Pulmonary artery endothelial cell (primary cell): ENCODE results near the gene TIMP3. TPM values are rescaled to one million over a fixed set of nuclear protein-coding genes. Genes with fewer than 3 reads are reported as not detected.
"Not testable (repeated sequence)": the region's sequence is repeated elsewhere in the genome, so short reads cannot be mapped to it uniquely, and the experiment has no call there.

Experiments
- DNase-seq: peaks from one replicate; pipeline ENCODE4 v3.0.0-alpha.2; 2011; ENCODE audit warnings: low read depth, low spot score
- total RNA-seq: library from RNA; depleted of rRNA; stranded (reverse); fragments of >200 nt; gene quantifications from 2 replicates; pipeline ENCODE4 v1.2.3, GENCODE V29; 2014

Gene TIMP3
- total RNA-seq: 0.07 and 0.85 TPM in 2 replicates

DNA sequence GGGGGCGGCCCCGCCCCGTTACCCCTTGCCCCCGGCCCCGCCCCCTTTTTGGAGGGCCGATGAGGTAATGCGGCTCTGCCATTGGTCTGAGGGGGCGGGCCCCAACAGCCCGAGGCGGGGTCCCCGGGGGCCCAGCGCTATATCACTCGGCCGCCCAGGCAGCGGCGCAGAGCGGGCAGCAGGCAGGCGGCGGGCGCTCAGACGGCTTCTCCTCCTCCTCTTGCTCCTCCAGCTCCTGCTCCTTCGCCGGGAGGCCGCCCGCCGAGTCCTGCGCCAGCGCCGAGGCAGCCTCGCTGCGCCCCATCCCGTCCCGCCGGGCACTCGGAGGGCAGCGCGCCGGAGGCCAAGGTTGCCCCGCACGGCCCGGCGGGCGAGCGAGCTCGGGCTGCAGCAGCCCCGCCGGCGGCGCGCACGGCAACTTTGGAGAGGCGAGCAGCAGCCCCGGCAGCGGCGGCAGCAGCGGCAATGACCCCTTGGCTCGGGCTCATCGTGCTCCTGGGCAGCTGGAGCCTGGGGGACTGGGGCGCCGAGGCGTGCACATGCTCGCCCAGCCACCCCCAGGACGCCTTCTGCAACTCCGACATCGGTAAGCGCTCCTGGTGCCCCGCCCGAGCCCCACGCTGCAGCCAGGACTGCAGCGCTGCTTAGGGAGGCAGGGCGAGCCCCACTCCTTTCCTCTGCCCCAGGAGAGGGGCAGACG lies at the start of gene TIMP3:
TSS of gene TIMP3 (plus strand) at position 169 of the 700 bp plus-strand sequence. CDS start at position 466, 297 bp downstream.
- DNase-seq: no peak

DNA sequence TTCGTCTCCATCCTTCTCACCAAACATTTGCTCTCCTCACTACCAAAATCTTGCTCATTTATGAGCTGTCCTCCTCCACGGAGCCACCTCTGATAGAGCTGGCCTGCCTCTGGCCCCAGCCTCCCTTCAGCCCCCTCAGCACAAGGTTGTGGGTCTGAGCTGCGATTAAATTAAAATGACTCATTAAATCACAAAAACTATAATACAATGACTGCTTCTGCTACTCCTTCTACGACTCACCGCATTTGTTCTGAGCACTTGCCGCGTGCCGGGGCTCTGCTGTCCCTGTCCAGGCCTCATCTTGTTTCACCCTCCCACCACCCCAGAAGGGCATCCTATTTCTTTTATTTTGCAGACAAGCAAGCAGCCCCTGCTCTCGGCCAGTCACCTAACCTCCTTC lies 49.2 kb upstream of the TIMP3 start:
- DNase-seq: no peak

DNA sequence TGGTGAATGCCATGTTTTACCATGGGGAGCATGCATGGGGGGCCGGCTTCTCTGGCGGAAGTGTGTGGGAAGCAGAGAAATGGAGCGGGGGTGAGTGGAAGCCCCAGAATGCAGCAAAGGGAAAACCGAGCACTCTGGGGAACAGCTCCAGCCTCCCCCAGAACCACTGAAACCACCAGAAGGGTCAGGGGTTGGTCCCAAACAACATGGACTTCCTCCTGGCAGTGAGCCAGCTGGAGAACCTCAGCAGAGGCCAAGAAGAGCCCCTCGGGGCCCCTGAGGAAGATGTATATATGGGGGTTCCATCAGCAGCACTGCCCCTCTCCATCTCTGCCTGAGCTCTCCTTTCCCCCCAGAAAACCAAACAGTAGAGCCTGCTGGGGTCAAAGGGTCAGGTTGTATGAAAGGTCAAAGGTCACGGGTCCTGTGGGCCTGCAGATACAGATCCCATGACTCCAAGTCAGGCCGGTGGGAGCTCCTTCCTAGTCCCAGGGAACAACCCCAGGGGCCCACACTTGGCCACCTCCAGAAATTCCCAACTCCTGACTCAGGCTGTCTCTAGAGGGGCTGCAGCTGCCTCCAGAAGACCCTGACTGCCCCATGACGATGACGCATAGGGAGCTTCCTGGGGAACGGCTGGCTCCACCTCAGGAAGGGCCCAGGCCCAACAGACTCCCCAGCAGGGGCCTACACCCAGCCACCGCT lies 48.5 kb upstream of the TIMP3 start:
- no peak for DNase-seq

DNA sequence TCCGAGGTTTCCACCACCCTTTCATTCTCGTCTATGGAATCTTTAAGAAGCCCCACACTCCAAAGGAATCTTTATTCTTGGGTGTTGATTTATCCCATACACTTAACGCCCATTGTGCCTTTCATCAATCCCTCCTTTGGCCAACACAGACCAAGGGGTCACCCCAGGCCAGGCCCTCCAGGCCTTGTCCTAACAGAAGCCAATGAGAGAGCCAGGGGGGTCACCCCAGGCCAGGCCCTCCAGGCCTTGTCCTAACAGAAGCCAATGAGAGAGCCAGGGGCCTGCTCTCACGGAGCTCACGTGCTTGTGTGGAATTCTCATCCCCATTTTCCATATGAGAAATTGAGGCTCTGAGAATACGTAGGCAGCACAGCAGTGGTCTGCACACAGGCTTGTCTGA lies 47.9 kb upstream of the TIMP3 start:
- DNase-seq: no peak

DNA sequence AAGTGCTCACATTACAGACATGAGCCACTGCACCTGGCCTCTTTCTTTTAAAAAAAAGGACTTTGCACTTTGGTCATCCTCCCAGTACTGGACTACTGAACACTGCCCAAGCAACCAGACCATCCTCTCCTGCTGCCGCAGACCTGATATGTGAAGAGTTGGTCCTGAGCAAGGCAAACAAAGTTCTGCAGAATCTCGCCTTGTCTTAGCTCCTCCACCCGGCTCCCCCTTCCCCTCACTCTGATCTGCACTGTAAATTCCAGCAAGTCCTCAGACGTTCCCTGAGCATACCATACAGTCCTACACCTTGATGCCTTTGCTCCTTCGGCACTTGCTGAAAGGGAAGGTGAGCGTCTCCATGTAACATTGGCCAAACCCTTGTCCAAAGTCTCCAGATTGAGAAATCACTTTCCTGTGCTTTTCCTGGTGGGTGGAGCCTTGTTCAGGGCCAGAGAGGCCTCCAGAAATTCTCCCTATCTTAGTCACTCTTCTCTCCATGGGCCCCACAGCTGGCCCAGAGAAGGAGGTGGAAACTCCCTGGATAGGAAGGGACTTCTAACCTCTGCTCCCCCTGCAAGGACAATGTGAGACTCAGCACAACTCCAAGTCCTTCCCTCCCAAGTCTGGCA lies 47.0 kb upstream of the TIMP3 start:
- no peak for DNase-seq

DNA sequence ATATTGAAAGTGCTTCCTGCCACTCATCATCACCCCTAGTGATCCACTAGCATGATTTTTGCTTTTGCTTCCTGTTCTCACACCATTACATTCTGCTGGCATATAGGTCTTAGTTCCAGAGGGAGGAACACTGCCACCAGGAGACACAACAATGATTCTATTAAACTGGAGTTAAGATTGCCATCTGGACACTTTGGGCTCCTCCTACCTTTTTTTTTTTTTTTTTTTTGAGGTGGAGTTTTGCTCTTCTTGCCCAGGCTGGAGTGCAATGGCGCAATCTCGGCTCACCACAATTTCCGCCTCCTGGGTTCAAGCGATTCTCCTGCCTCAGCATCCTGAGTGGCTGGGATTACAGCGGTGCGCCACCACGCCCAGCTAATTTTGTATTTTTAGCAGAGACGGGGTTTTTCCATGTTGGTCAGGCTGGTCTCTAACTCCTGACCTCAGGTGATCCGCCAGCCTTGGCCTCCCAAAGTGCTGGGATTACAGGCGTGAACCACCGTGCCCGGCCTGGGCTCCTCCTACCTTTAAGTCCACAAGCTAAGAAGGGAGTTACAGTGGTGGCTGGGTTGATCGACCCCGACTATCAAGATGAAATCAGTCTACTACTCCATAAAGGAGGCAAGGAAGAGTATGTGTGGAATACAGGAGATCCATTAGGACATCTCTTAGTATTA lies 44.3 kb upstream of the TIMP3 start:
- DNase-seq: not testable (repeated sequence)

DNA sequence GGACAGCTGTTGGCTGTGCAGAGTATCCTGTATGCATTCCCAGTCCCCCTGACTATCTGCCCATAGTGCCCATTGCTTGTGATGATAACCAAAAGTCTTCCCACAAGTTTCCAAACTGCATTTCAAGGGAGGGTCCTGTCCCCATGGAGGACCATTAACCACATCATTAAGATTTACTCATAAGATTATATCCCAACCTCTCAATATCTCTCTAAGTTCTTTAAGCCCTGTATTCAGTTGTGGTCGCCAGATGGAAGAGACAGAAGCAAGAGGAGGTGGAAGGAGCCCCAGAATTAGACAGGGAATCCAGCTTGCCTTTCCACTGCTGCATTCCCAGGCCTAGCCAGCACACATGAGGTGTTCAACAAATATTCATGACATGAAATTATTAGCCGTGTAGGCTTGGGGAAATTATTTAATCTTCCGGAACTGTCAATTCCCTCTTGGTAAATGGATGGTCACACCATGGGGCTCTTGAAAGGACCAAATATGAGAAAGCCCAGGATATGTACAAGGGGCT lies 42.6 kb upstream of the TIMP3 start:
- no peak for DNase-seq

DNA sequence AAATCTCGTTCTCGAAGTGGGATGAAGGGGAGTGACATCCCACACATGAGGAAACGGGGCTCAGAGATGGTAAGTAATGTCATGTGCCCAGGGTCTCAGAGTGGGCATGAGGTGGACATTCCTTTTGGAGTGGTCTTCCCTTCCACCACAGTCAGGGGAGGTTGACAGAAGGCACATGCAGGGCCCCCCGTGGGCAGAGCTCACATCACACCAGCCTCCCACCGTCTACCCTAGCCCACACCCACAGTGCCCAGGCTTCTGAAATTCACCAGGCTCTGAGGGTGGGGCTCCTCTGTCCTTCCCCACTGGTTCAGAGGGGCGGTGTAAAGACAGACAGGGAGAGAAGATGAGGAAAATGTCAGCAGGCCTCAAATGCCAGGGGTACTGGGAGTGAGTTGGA lies 41.1 kb upstream of the TIMP3 start:
- no peak for DNase-seq

DNA sequence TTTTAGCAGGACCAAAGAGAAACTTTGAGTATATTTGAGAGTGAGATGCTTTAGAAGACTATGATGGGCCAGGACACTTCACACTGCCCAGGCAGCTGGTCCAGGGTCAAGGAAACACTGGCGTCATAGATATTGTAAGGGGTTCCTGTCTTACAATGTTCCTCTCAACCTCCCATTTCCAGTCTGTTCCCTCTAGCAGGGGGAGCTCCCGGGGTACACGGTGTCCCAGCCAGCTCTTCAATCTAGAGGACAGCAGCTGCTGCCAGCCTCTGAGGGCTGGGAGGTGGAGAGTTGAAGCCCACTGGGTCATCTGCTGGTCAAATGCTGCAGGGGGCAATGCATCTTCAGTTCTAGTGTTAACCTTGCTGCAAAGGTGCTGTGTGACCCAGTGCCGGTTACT lies 40.7 kb upstream of the TIMP3 start:
- no peak for DNase-seq

DNA sequence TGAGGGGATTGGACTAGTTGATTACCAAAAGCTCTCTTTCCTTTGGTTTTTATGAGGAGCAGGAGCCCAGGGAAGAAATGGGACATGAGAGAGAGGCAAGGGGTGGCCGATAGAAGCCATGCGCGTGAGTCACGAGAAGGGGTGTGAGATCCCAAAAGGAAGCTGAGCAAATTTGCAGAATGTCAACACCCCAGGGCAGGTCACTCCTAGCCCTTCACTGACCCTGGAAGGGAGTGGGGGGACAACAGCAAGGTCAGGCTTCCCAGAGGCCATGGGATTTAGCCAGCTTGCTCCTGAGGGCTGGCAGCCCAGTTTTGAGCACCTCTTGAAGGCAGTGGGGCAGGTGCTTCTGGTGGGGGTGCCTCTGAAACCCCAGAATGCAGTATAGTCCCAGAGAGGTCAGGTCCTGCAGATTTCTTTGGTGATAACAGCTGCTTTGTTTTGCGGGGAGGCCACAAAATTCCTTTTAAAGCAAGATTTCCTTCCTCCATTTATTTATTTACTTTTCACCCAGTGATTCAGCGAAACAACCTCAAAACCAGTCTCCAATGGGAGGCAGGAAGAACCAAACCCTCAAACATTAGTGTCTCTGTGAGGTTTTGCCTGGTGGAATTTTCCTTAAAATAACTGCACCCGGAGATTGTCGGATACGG lies 40.1 kb upstream of the TIMP3 start:
- no peak for DNase-seq

DNA sequence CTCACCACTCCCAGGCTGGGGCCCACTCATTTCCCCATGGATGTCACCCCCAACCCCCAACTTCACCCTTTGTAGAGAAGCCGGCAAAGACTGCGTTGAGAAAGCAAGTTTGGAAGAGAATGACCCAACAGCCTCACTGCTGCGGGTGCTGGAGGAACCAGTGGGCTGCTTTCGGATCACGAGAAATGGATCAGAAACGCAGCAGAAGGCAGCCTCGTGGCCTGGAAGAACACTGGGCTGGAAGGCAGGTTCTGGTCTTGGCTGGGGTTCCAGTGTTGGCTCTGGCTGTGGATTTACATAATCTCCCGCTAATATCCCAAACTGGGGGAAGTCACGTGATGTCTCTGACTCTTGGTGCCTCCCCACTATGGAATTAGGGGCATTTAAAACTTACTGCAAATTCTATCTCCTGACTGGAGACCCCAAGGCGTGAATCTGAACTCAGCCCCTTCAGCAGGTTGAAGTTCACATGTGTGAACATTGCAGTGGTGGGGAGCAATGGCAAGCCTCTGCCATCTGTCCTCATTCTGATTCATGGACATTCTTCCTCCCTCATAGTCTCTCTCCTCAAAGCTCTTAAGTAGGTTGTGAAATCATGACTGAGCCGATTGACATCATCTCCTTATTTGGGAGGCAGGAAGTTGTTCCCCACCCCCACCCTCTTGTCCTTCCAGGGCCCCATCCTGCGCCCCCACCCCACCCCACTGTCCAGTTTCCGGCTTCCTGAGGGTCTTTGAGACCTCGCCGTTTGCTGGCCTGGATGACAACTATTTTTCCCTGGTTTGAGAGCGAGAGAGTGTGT lies 37.0 kb upstream of the TIMP3 start:
- DNase-seq: no peak

DNA sequence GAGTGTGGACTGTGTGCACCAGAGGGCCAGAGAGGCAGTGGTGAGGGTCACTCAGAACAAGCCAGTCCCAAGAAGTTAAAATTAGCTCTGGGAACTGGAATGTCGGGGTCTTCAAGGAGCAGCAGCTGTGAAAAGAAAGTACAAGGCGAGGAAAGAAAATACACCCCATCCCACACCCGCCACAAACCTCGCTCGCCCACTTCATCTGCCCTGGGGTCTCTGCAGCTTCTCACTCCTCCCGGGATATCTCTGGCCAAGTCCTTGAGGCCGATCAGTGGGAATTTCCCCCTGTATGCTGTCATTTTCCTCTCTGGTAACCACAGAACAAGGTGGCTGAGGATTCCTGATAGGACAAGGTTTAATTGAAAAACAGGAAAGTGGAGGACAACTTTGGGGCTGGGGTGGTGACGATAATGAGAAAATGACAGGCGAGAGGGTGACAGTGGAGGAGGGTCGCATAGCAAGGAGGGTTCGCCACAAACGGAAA lies 36.3 kb upstream of the TIMP3 start:
- DNase-seq: no peak

DNA sequence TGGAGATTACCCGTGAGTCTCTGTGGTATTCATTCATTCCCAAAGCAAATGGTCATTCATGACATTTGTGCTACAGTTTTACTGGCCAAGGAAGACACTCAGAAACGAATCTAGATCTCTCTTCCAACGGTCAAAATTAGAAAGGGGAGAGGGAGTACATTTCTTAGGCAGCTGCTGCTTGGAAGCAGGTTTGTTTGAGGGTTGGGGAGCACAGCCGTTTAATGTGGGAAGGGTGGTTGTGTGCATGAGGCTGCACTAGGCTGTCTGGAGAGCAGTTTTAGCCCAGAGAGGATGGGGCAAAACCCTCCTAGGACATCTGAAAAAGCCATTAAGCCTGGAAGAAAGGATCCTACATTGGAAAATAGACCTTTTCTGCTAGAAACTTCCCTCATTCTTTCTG lies 29.7 kb upstream of the TIMP3 start:
- no peak for DNase-seq

DNA sequence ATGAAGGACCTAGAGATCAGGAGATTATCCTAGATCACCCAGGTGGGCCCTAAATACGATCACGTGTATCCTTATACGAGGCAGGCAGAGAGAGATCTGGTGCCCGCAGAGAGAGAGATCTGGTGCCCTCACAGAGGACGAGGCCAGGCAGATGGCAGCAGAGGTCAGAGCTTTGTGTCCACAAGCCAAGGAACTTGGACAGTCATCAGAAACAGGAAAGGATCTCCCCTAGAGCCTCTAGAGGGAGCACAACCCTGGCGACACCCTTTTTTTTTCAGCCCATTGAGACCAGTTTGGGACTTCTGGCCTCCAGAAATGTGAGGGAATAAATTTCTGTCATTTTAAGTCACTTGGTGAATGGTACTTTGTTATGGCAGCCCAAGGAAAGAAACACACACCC lies 25.5 kb upstream of the TIMP3 start:
- DNase-seq: no peak

DNA sequence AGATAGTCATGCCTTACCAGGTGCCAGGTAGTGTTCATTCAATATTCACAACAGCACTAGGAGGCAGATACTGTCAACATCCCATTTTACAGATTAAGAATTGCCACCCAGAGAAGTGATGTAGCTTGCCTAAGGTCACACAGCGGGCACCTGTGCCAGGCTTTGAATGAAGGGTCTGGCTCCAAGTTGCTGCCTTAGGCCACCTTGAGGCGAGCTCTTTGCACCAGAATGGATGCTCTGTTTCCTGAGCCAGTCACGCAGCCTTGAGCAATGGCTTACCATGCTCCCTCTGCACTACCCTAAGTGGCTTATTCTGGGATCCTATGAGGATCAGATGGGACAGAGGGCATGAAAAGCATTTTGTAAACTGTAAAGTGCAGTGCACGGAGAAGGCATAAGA lies 25.1 kb upstream of the TIMP3 start:
- DNase-seq: no peak

DNA sequence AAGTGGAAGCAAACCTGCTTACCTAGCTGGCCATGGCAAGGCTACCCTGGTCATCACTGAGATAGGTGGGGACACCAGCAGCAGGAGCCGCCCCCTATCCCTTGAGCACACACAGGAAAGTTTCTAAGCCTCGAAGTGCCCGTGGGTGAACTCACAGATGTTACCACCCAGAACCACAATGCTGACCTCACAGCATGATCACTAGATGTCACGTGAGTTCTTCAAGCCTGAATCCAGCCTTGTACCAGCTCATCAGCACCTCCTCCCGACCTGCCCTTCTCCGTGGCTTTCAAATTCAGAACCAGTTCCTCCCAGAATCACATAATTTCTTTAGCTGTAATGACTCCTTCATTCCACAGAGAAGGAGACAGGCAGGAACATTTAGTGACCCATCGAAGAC lies 24.7 kb upstream of the TIMP3 start:
- no peak for DNase-seq

DNA sequence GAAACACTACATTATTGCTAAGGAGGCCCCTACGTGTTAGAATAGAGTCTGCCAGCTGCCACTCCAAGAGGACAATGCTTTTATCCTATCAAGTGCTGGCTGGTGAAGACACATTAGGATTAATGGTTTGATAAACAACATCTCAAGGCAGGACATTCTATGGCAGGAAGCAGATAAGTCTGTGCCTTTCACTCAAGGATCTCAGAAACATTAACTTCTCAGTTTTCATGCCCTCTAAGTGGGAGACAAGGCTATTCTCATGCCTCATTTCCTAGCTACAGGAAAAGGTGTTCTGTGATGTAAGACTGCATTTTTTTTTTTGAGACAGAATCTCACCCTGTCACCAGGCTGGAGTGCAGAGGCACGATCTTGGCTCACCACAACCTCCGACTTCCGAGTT lies 23.5 kb upstream of the TIMP3 start:
- no peak for DNase-seq

DNA sequence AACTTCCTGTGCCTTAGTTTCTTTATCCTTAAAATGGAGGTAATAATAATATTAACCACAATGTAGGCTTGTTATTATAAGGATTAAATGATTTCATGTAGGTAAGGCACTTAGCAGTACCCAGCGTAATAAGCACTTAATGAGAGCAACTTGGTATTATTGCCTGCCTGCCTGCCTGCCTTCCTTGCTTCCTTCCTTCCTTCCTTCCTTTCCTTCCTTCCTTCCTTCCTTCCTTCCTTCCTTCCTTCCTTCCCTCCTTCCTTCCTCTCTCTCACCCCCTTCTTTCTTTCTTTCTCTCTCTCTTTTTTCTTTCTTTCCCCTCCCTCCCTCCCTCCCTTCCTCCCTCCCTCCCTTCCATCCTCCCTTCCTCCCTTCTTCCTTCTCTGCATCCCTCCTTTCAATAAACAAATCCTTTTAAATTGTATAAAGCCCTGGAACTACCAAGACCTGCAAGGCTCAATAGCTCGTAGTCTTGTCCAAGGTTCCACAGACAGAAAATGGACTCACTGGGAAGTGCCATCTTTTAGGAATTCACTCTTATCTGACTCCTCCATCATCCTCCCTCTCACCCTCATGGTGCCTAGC lies 20.7 kb upstream of the TIMP3 start:
- DNase-seq: no peak

DNA sequence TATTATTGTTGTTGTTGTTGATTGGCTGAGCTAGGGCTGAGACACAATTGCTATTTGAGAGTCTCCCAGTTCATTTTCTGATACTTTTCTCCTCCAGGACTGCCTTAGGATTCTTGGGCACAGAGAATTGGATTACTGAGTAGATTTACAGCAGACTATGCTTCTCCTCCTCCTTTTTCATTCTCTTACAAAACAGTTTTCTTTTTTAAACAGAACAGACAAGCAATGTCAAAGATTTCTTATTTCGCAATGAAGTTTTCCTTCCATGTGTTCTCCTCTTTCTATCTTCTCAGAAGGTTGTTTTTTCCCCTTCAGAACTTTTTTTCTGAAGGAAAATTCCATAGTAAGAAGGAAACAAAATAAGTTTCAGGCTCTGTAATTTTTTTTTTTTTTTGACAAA lies 19.8 kb upstream of the TIMP3 start:
- no peak for DNase-seq
